Fibroblast of lung (primary cell): ENCODE results near the gene SENP7. TPM values are rescaled to one million over a fixed set of nuclear protein-coding genes. Genes with fewer than 3 reads are reported as not detected.

ENCODE experiments used
- DNase-seq, 2 donors: peaks; one replicate each; pipeline versions ENCODE4 v3.0.0 to v3.0.0-alpha.2; 2010; ENCODE audit warnings: low read depth in 2 of 2
- H2AFZ ChIP-seq: 2 replicates; pipeline ENCODE4 v1.5.1; 2012; ENCODE audit warnings: low read length, control low read depth, inconsistent platforms
- H3K27ac ChIP-seq: 2 replicates; pipeline ENCODE4 v1.5.1; 2011; ENCODE audit warnings: low read length, control low read depth; ENCODE audit not compliant: insufficient read depth
- H3K27me3 ChIP-seq: 2 replicates; pipeline ENCODE4 v1.5.1; 2011; ENCODE audit warnings: mild to moderate bottlenecking, low read length; ENCODE audit not compliant: control insufficient read depth, insufficient read depth
- H3K36me3 ChIP-seq: 2 replicates; pipeline ENCODE4 v1.5.1; 2011; ENCODE audit warnings: low read length; ENCODE audit not compliant: control insufficient read depth, insufficient read depth
- H3K4me1 ChIP-seq: 2 replicates; pipeline ENCODE4 v1.5.1; 2011; ENCODE audit warnings: low read length; ENCODE audit not compliant: control insufficient read depth, insufficient read depth; ENCODE audit errors: extremely low read depth
- H3K4me2 ChIP-seq: 2 replicates; pipeline ENCODE4 v1.5.1; 2011; ENCODE audit warnings: low read length, control low read depth; ENCODE audit not compliant: insufficient read depth; ENCODE audit errors: extremely low read depth
- H3K4me3 ChIP-seq, 4 experiments: fragments of 200-600 bp in 1 of 4; sonication (generic) in 1 of 4; replicated peaks in 1 of 4; 2 replicates each; pipeline ENCODE4 v1.5.1; 2011 to 2016; ENCODE audit warnings: low read length in 4 of 4, low read depth in 3 of 4, mild to moderate bottlenecking in 3 of 4, control low read depth in 2 of 4, inconsistent platforms in 1 of 4, mixed read lengths in 1 of 4; ENCODE audit not compliant: insufficient read depth in 1 of 4; ENCODE audit errors: control extremely low read depth in 1 of 4
- H3K79me2 ChIP-seq: 2 replicates; pipeline ENCODE4 v1.5.1; 2012; ENCODE audit warnings: mild to moderate bottlenecking, low read length, inconsistent platforms; ENCODE audit not compliant: control insufficient read depth, insufficient read depth
- H3K9ac ChIP-seq: 2 replicates; pipeline ENCODE4 v1.5.1; 2011; ENCODE audit warnings: mild to moderate bottlenecking, low read length, control low read depth; ENCODE audit not compliant: insufficient read depth
- H3K9me3 ChIP-seq: 2 replicates; pipeline ENCODE4 v1.5.1; 2012; ENCODE audit warnings: low read depth, low read length; ENCODE audit not compliant: control insufficient read depth, insufficient read depth
- H4K20me1 ChIP-seq: 2 replicates; pipeline ENCODE4 v1.5.1; 2011; ENCODE audit warnings: low read length; ENCODE audit not compliant: control insufficient read depth, insufficient read depth; ENCODE audit errors: extremely low read depth
- CTCF ChIP-seq, 2 donors: IDR thresholded peaks in 1 of 2; conservative IDR thresholded peaks in 1 of 2; 1 replicate in 1 of 2; 2 replicates in 1 of 2; pipeline ENCODE4 v1.5.1; 2011 to 2012; ENCODE audit warnings: low read length in 2 of 2, control low read depth in 1 of 2, inconsistent platforms in 1 of 2, low read depth in 1 of 2, mild to moderate bottlenecking in 1 of 2
- EZH2 ChIP-seq: IDR thresholded peaks from 2 replicates; pipeline ENCODE4 v1.5.1; 2012; ENCODE audit warnings: low read length, control low read depth, mild to moderate bottlenecking; ENCODE audit errors: missing control alignments
- polyA plus RNA-seq, 2 donors: library from polyadenylated mRNA; depleted of rRNA in 1 of 2; stranded (reverse) in 1 of 2; unstranded in 1 of 2; fragments of >200 nt; gene quantifications; 2 replicates each; pipeline ENCODE4 v1.2.1, GENCODE V29; 2011 to 2012; ENCODE audit warnings: missing spikeins in 1 of 2
- total RNA-seq: library from RNA; depleted of rRNA; stranded (reverse); fragments of >200 nt; gene quantifications from 2 replicates; pipeline ENCODE4 v1.2.1, GENCODE V29; 2014

Gene SENP7
- total and polyA plus RNA-seq, 2 donors (not counting 1 experiment from before 2014, with no cell fraction given) = 7.2 to 16.5 TPM

GRCh38 chr3:101509281-101509680 is 3.7 kb downstream of the SENP7 start:
- Histone ChIP-seq H3K4me1 (no peaks in the 10 kb centered on the region), H3K4me3 (no peak overlapping the region), H3K27ac (no peak overlapping the region), H4K20me1 (no peaks in the 10 kb centered on the region), H3K79me2 (peaks cover 3% of the 10 kb centered on the region), H3K36me3 (no peaks in the 10 kb centered on the region), H3K4me2 (no peak overlapping the region), H2AFZ (no peak overlapping the region), H3K27me3 (no peaks in the 10 kb centered on the region), H3K9me3 (no peaks in the 10 kb centered on the region), H3K9ac (no peak overlapping the region)
- DNase-seq = no peak
- TF ChIP-seq EZH2 (no peak), CTCF (conservative IDR thresholded peaks at IDR 0.05 in 1 of 2, IDR thresholded peaks at IDR 0.05 in 1 of 2; ENCODE audit: low read depth in 1 of 2, low read length in 2 of 2) (no peak)

- Histone ChIP-seq H3K36me3 (no peaks in the 10 kb centered on the region), H3K9me3 (no peaks in the 10 kb centered on the region), H3K4me1 (no peaks in the 10 kb centered on the region), H3K4me2 (no peak overlapping the region), H3K4me3 (no peak overlapping the region), H3K27ac (no peak overlapping the region), H3K27me3 (no peaks in the 10 kb centered on the region), H4K20me1 (no peaks in the 10 kb centered on the region), H2AFZ (no peak overlapping the region), H3K9ac (no peak overlapping the region), H3K79me2 (no peaks in the 10 kb centered on the region)
- TF ChIP-seq EZH2 (no peak), CTCF (conservative IDR thresholded peaks at IDR 0.05 in 1 of 2, IDR thresholded peaks at IDR 0.05 in 1 of 2; ENCODE audit: low read depth in 1 of 2, low read length in 2 of 2) (no peak)
- no peak for DNase-seq
These were observed 11.2 kb downstream of the SENP7 start for GRCh38 chr3:101501783-101502182.

GRCh38 chr3:101500208-101500607 is 12.8 kb downstream of the SENP7 start:
- Histone ChIP-seq H2AFZ (no peak overlapping the region), H3K27ac (no peak overlapping the region), H3K36me3 (no peaks in the 10 kb centered on the region), H3K4me3 (no peak overlapping the region), H3K4me2 (no peak overlapping the region), H3K4me1 (no peaks in the 10 kb centered on the region), H3K9ac (no peak overlapping the region), H3K79me2 (no peaks in the 10 kb centered on the region), H4K20me1 (no peaks in the 10 kb centered on the region), H3K9me3 (no peaks in the 10 kb centered on the region), H3K27me3 (no peaks in the 10 kb centered on the region)
- no peak for TF ChIP-seq CTCF (conservative IDR thresholded peaks at IDR 0.05 in 1 of 2, IDR thresholded peaks at IDR 0.05 in 1 of 2; ENCODE audit: low read depth in 1 of 2, low read length in 2 of 2)
- TF ChIP-seq EZH2 = no peak
- DNase-seq = no peak
